ENCODE measurements around the gene CREB5.

CREB5 gene

DNA sequence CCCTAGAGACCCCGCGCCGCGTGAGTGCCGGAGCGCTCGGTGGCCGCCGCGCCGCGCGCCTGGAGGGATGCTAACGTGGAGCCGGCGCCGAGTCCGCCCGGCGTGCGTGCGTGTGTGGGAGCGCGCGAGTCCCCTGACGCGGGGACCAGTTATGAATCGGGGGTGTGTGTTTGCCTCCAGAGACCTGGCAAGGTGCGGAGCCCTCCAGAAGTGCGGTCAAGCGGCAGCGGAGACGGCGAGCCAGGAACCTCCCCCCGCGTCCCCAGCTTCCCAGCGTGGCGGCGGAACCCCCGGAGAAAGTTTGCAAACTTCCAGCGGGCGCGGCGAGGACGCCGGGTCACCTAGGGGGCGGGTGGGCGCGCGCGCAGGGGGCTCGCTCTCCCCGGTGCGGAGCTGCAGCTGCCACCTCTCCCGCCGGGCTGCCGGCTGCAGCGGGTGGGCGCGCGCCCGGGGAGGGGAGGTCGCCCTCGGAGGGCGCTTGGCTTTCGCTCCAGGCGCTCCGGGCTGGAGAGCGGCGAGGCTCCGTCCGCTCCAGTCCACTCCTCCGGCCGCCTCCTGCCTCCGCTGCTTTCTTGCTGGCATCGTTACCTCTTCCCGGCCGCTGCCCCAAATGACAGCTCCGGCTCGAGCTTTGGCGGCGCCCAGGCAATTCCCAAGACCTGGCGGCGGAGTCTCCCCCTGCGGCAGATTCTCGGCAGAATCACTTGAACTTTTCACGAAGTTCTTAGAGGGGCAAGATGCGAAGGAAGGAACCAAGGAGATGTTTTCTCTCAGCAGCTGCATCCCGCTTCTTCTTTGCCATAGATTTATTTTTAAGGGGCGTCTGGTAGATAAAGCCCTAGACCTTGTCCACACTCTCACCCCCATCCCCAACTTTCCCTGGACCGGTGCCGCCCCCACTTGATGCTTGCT, 2.3 kb upstream of the CREB5 start:
- peak; percentile 48 to 52 for DNase-seq (ENCODE audit: low read depth in 2 of 2)
- H3K4me3 ChIP-seq (replicated peaks in 1 of 2; ENCODE audit: low read depth in 2 of 2, low read length in 2 of 2): peak overlapping the region; percentile 58 to 62

DNA sequence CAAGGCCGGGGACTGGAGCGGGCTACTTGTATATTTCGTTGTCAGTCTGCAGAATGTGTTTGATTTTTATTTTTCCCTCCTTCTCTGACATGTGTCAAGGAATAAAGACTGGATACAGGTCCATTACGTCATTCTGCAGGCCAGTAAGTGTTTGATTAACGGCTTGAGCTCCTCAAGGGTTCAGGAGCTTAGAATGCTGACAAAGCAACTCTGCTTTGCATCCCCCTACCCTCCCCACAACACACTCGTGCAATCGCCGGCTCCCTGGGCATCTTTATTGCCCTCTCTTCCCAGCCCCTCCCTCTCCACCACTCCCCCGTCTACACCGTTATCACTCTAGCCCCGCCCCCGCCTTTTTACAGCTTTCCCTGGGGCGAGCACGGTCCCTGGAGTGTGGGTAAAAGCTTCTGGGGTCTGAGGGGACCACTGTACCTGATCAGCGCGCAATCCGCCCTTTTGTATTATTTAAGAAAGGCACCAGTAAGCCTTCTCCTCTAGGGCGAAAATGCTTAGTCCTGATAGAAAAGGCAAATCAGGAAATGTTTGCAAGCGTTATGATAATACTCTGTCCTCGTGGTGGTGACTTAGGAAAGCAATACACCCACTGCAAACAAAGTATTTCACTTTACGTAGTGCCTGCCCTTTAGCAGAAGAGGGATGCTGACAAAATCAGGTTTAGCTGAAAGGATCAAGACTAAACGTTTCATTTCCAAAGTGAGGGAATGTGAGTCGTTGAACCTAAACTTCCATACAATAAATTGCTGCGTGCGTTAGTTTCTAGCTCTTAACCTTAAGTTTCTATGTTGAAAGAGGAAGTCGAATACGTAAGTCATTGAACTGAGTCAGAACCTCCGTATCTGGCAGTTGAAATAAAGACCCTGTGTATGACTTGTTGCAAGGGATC, 1.4 kb upstream of the CREB5 start:
- H3K4me3 ChIP-seq (replicated peaks in 1 of 2; ENCODE audit: low read depth in 2 of 2, low read length in 2 of 2): peak overlapping the region; percentile 58 to 62
- peak; percentile 63 to 78 for DNase-seq (ENCODE audit: low read depth in 2 of 2)
- TF ChIP-seq CTCF (IDR thresholded peaks at IDR 0.05; ENCODE audit: low read depth, low read length): no peak

More for the DNA sequence above, 2.3 kb upstream of the CREB5 start:
- TF ChIP-seq CTCF (IDR thresholded peaks at IDR 0.05; ENCODE audit: low read depth, low read length): no peak

DNA sequence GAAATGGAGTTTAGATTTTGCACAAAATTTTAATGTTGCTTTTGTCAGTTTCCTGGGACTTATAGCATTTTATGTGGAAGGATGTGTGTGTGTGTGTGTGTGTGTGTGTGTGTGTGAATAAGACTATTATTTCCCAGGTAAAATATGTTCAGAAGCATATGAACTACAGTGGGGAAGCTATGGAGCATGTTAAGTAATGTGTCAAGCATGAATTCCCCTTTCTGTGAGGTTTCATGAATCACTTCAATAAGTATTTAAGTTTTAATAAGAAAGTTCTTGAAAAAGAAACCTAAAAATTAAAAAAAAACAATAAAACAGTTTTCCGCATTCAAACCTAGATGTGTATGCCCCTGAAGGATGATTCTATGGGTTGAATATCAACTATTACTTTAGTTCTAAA, 693 bp downstream of the CREB5 start:
- TF ChIP-seq CTCF (IDR thresholded peaks at IDR 0.05; ENCODE audit: low read depth, low read length): no peak
- no peak for DNase-seq (ENCODE audit: low read depth in 2 of 2)

DNA sequence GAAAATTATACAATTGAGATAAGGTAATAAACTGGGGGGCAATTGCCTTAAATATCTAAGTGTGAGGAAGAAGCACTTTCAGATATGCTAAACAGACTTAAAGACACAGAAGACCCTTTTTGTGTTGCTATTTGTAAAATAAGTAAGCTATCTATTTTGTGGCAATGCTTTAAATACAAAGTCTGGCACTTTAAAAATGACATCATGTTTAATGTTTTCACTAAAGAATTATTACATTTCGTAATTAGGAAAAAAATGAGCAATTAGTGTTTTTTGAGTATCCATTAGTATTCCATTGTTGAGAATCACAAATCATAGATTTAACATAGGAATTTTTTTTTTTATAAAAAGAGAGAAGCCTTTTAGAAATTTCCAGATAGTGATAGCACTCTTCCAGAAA, 2.1 kb downstream of the CREB5 start:
- TF ChIP-seq CTCF (IDR thresholded peaks at IDR 0.05; ENCODE audit: low read depth, low read length): no peak
- DNase-seq (ENCODE audit: low read depth in 2 of 2): no peak
- H3K4me3 ChIP-seq (replicated peaks in 1 of 2; ENCODE audit: low read depth in 2 of 2, low read length in 2 of 2): no peak overlapping the region

More for the DNA sequence above, 693 bp downstream of the CREB5 start:
- H3K4me3 ChIP-seq (replicated peaks in 1 of 2; ENCODE audit: low read depth in 2 of 2, low read length in 2 of 2): no peak overlapping the region

DNA sequence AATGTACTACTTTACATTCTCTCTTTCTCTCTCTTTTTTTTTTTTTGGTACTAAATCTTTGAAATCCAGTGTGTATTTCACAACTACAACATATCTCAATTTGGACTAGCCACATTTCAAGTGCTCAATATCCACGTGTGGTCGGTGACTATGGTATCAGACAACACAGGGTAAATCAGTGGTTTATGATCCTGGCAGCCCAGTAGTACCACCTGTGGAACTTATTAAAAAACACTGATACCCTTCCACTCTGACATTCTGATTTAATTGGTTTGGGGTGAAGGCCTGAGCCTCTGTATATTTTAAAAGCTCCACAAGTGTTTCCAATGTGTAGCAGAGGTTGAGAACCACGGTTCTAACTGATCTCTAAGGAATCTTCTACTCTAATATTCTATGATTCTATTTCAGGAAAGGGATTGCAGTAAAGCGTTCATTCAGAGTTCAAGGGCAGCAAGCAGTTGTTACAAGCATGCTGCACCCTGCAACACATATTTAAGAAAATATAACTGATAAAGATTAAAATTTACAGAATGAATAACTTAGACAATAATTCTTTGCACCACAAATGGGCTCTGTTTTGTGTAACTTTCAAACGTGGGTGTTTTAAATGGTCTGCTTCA, 5.1 kb downstream of the CREB5 start:
- no peak for TF ChIP-seq CTCF (IDR thresholded peaks at IDR 0.05; ENCODE audit: low read depth, low read length)
- DNase-seq (ENCODE audit: low read depth in 2 of 2): no peak
- H3K4me3 ChIP-seq (replicated peaks in 1 of 2; ENCODE audit: low read depth in 2 of 2, low read length in 2 of 2): no peak overlapping the region

GRCh38 chr7:28418311-28418710, 6.0 kb downstream of the CREB5 start:
- no peak for TF ChIP-seq CTCF (IDR thresholded peaks at IDR 0.05; ENCODE audit: low read depth, low read length)
- H3K4me3 ChIP-seq (replicated peaks in 1 of 2; ENCODE audit: low read depth in 2 of 2, low read length in 2 of 2): no peak overlapping the region
- DNase-seq (ENCODE audit: low read depth in 2 of 2): no peak
